IPS DF 4.7 (cell line): ENCODE results near the gene RGL1.
"Not testable (repeated sequence)": the region's sequence is repeated elsewhere in the genome, so short reads cannot be mapped to it uniquely, and the experiment has no call there.

Experiments
- DNase-seq: peaks from one replicate; pipeline ENCODE4 v3.0.0-alpha.2; 2013; ENCODE audit warnings: low spot score; ENCODE audit errors: extremely low read depth

The RGL1 gene

DNA sequence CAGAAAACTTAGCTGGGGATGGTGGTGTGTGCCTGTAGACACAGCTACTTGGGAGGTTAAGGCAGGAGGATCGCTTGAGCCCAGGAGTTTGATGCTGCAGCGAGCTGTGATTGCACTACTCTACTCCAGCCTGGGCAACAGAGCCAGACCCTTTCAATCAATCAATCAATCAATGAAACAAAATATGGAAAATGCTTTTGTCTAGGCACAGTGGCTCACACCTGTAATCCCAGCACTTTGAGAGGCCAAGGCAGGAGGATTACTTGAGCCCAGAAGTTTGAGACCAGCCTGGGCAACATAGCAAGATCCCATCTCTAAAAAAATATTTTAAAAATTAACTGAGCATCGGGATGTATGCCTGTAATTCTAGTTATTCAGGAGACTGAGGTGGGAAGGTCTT is 19.0 kb upstream of the RGL1 start:
- not testable (repeated sequence) for DNase-seq

DNA sequence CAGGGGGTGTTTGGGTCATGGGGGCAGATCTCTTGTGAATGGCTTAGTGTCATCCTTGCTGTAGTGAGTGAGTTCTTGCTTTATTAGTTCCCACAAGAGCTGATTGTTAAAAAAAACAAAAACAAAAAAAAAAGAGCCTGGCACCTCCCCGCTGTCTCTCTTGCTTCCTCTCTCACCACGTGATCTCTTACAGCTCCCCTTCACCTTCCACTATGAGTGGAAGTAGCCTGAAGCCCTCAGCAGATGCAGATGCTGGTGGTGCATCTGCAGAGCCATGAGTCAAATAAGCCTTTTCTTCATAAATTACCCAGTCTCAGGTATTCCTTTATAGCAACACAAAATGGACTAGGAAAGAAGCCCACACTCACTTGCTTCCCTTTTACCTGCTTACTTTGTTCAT is 17.2 kb upstream of the RGL1 start:
- DNase-seq = no peak

DNA sequence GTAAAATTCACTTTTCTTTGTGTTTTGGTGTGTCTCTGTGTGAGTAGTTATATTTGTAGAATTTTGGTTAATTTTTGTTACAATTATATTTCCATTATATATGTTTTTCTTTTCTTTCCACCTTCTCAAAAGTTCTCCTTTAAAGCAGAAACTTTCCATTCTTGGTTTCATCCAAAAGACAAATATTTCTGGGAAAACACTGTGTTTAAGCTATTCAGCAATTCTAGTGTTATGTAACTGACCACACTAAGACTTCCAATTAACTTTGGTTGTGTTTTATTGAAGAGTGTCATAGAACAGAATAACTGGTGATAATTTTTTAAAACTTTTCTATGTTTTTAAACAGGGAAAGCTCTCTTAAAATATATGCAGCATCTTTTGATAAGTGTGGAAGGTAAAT is 13.6 kb upstream of the RGL1 start:
- no peak for DNase-seq

DNA sequence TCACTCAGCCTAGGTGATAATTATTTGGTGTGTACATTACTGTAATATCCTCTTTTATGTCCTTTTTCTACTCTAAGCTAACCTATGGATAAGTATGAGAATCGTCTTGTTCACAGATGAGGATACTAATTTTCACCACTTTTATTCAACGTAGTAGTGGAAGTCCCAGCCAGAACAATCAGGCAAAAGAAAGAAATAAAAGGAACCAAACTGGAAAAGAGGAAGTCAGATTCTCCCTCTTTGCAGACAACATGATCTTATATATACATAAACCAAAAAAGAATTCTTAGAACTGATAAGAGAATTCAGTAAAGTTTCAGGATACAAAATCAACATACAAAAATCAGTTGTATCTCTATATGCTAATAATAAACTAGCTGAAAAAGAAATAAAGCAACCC is 12.6 kb upstream of the RGL1 start:
- no peak for DNase-seq

DNA sequence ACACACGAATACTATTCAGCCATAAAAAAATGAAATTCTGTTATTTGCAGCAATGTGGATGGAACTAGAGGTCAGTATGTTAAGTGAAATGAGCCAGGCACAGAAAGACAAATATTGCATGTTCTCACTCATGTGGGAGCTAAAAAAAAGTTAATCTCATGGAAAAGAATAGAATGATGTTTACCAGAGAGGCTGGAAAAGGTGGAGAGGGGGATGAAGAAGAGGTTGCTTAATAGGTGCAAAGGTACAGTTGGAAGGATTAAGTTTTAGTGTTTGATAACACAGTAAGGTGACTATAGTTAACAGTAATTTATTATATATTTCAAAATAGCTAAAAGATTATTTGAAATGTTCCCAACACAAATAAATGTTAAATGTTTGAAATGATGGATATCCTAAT is 10.8 kb upstream of the RGL1 start:
- DNase-seq = no peak

DNA sequence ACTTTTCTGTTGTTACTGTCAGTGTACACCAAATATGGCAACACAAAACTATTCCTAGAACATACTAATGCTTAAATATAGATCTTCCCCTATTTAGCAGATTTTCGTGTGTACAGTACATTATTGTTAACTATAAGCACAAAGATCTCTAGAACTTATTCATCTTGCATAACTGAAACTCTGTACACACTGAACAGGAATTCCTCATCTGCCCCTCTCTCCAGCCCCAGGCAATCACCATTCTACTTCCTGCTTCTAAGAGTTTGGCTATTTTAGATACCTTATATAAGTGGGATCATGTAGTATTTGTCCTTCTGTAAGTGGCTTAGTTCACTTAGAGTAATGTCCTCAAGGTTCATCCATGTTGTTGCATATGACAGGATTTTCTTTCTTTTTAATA is 4.5 kb upstream of the RGL1 start:
- no peak for DNase-seq

DNA sequence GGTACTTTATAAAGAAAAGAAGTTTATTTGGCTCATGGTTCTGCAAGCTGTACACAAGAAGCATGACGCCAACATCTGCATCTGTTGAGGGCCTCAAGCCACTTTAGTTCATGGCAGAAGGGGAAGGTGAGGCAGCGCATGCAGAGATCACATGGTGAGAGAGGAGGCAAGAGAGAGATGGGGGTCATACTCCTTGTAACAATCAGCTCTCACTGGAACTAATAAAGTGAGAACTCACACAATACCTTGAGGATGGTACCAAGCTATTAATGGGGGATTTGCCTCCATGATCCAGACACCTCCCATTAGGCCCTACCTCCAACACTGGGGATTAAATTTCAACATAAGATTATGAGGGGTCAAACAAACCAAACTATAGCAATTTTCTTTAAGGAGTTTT is 3.3 kb upstream of the RGL1 start:
- no peak for DNase-seq

DNA sequence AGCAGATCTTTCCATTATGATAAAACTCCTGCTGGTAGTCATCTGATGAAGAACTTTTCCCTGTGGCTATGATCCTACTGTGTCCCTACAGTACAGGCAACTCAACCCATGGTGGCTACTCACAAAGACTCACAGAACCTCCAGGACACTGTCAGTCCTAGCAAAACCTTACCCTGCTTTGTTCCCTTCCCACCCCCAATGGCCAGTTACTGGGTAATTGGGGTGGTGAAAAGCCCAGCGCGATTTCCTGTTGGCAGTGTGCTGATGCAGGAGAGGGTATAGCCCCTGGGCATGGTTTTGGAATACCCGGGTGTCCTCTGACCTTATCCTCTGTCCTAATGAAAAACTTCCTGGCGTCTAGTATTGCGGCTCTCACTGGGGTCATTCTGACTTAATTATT is 533 bp upstream of the RGL1 start:
- DNase-seq = no peak

DNA sequence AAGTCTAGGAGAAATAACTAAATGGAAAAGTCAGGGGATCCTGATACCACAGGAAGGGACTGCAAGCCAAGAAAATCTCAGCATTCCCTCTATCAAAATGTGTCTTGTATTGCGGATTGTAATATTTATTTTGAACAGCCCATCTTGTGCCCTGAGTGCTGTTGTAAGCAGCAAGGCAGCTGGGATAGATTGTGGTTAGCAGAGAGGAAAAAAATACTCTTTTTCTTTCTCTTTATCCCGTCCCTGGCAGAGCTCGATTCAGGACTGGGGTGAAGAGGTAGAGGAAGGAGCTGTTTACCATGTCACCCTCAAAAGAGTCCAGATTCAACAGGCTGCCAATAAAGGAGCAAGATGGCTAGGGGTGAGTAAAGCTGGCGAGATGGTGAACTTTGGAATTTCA is 1.2 kb downstream of the RGL1 start:
- no peak for DNase-seq

DNA sequence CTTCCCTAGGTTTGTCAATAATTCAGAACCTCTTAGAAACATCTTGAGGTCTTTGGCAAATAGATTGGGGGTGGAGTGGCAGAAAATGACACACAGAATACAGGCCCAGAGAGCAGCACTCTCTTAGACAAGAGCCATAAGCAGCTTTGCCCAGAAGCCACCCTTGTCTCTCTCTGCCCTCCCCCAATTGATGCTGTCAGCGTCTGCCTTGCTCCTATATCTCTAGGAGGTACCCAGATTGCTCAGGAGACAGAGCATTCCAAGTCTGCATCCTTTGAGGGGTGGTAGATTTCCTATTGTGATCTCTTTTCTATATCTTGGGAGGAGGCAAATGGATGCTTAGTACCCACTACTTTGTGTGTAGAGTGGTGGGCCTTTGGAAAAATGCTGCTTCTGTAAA is 1.8 kb downstream of the RGL1 start:
- DNase-seq = no peak

DNA sequence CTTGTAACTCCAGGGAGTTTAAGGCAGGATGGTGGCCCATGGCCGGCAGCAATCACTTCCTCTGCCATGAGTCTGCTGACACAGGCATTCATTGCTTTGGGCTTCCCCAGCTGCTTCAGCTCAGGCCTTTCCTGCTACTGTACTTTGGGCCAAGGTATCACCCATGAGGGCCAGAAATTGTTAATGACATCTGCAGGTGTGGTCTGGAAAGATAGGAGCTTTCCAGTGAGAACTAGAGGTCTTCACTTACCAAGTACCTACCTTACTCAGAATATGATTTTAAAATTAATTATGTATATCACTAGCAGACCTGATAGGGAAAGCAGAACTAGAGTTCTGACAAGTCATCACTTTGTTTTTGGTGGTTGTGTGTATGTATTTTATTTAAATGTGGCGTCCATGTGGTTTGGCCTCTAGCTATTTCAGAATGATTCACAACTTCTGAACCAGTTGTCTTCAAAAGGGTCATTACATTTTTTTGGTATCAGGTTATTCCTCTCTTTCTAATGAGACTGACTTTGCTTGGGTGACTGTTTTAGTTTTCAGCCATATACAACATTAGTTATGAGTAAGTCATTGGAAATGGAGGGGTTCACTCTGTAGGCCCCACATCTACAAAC is 2.7 kb downstream of the RGL1 start:
- no peak for DNase-seq

DNA sequence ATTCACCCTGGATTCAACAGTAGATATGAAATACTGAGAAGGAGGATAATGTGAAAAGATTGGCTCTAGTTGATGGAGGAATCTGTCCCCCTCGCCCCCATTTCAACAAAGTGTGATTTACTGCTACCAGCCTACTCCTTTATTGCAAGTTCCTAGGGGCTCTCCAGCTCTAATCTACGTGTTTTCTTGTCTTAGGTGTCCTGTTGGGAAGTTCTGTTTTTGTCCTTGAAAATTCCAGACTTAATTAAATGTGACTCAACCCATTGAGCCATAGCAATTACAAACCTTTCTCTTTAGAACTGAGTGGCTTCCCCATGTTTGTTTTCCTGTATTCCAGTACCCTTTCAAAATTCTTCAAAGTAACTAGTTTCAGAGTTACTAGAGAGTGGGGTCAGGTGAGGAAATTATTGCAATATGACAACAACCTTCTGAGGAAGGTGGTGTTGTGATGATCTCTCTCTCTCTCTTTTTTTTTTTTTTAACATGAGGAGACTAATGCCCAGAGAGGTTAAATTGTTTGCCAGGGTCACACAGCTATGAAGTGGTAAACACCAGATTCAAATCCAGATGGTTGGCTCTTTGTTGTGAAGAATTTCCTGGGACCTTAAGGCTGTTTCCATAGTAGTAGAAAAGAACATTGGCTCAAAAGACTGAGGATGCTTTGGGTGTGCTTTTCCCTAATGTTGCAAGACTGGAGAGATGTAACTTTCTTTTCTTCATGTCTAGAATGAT is 3.5 kb downstream of the RGL1 start:
- DNase-seq = no peak

DNA sequence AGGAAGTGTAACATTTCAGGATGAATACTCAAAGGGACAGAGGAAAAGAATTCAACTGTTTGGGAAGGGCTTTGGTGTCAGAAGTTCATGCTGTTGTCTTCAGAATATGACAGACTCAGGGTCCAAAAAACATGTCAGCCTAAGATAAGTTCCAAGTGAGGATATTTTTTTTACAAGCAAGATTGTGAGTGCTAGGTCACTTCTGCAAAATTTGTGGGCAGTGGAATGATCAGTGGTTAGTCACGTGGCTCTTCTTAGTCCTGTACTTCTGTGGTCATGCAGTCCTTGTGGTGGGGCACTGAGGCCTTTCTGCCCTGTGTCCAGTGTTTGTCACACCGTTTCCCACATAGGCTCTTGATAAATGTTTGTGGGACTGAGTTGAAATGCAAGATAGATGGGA is 5.2 kb downstream of the RGL1 start:
- no peak for DNase-seq

DNA sequence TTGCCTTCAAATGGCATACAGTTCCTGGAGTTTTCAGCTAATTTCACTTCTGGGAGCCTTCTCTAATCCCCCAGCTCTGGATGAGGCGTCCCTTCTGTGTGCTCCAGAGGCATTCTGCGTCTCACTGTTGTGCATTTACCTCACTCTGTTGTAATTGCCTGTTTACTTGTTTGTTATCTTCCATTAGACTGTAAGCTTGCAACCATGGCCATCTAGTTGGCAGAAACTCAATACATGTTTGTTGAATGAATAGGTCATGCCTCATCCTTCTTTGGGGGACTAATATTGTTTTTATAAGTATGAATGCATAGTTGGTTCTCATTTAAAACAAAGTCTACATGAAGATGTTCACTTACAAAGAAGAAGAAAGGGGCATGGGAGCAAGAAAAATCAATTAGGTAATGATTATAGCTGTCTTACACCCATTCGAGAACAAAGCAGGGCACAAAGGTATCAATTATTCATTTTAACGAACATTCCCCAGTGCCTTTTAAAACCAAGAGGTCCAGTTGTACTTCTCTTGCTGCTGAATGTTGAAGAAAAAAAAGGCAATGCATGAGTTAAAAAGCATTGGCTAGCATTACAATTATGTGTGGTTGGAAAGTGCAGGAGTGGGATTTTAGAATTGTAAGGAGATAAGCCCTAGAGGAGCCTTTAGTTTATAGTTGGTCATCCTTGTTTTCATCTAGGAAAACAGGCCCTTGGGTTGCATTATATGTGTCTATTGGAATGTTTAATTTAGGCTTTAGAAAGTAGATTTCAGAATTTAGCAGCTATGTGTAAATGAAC is 6.0 kb downstream of the RGL1 start:
- no peak for DNase-seq

DNA sequence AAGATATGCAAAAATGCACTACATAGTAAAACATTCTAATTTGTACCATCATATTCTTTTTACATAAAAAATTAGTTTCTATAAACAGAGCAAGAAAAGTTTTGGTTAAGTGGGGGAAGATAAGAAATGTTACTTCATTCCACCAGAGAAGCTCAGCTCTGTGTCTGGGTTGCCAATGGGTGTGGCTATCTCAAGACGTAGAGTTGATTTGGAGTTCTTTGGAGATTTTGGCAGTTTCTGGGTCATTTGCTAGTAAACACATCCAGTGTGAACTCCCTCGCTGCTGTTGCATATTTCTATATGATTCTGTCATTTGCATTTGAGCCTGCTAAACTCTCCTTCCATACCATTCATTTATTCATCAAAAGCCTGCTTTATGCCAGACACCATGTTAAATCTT is 7.2 kb downstream of the RGL1 start:
- no peak for DNase-seq

DNA sequence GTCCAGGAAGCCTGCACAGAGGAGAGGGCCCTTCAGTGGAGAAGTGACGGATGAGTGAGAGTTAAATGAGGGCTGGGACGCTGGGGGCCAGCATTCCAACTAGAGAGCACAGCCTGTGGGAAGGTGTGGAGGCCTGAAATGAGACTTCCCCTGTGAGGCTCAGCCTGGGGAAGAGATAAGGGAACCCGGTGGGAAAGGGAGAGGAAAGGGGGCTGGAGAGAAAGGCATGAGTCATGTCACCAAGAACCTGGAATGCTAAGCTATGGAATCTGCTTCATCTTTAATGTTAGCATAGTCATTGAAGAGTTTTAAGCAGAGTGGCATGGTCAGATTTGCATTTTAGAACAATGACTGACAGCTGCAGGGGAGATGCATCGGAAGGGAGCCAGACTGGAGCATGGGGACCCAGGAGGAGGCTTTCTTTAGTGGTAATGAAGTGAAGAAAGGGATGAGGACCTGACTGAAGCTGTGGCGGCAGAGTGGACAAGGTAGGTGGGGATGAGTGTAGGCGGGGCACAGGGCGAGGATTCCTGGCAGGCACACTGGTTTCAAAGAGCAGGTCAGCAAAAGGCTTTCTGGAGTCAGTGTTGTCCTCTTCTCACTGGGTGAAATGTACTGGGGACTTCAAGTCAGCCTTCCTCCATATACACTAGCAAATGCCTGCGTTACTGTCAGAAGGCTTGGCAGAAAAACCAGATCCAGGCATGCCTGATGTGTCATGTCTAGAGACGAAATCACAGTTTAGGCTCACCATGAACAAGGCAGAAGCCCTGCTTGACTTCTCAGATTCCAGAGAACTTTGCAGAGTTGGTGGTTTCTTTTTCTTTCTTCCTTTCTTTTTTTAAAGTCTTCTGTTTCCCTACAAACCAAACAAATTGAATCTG is 8.0 kb downstream of the RGL1 start:
- DNase-seq = no peak

DNA sequence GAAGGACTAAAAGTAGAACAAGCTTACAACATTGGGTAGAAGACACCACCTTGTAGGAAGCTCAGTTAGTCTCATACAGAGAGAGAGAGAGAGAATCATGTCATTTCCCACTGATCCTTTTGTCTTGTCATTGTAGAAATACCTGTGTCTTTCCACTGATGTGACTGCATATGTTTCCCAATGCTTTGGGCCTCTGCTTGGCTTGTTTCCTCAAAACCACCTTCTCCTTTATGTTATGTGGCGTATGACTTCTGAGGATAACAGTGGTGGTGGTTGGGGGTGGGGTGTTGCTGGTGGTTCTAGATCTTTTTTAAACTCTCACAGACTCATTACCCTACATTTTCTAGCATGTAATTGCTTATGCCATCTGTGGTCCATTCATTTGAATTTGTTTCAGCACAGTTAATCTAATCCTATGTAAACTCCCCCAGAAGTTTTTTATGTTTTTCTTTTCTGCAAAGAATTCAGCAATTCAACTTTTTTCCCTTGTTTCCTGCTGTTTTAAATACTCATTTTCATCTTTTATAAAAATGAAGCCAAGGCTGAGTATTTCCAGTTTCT is 9.3 kb downstream of the RGL1 start:
- DNase-seq = no peak

DNA sequence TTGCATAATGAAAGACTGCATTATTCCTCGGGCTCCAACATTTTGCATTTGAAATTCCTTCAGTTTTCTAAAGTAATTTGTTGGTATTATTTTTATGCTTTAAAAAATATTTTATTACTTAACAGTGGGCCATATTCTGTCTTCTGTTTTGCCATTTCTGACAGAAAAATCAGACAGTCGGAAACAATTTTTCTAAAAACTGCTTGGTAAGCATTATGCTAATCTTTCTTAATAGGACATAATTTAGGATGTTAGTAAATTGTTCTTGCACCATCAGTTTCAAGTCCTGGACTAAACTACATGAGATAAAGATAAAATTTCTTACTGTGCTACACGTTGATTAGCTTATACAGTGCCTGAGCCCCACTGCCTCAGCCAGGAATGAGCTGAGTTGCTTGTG is 11.2 kb downstream of the RGL1 start:
- DNase-seq = no peak

DNA sequence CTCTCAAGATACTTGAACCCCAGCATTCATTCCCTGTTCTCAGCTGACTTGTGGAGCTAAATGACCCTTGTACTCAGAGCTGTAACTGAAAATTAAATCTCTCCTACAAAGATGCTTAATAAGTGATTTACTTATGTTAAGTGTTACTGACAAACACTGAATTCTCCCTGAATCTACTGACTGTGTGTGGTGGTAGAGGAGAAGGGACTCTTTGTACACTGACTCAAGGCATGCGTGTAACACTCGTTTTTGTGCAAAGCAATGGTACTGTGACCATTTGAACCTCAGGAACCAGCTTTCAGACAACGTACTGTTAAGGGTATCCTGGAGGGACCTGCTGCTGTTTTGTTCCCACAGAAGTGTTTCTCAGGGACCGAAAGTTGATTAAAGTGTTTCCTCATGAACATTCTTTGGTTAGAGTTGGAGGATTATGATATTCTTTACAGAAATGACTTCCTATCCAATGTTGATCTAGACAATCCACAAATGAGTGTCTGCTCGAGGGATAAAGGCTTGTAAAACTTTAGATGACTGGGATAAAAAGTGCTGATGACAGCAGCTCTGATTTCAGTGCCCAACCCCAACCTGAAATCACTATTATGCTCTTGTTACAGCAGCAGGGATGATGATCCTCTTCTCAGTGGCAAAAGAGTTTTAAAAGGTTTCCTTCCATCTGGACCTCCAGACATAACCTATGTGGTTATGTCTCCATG is 12.8 kb downstream of the RGL1 start:
- no peak for DNase-seq

DNA sequence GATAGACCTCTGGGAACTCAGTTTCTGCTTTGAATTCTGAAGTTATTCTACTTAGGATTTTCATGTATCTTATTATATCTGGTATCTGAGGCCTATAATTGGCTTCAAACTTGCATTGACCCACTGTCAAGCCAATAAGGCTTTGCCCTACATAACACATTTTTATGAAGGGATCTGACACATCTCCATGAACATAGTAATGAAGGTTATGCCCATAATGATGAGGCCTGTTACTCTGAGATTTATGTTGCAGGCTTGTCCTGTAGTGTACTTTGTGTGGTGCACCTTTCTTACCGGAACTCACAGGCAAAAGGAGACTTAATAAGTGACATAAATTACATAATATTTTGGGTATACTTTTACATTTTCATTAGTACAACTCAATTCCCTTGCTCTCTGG is 14.1 kb downstream of the RGL1 start:
- DNase-seq = no peak
